Measurements from ENCODE around the gene CILP2.

- TF ChIP-seq, protein P1, sequence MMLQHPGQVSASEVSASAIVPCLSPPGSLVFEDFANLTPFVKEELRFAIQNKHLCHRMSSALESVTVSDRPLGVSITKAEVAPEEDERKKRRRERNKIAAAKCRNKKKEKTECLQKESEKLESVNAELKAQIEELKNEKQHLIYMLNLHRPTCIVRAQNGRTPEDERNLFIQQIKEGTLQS (IDR thresholded peaks at IDR 0.05): no peak
- TF ChIP-seq CTCF (IDR thresholded peaks at IDR 0.05; ENCODE audit: low read depth, low read length, missing input control) (no peak), EGR1 (IDR thresholded peaks at IDR 0.05; ENCODE audit: low read depth in 2 of 2) (no peak), YY1 (IDR thresholded peaks at IDR 0.05) (no peak), REST (IDR thresholded peaks at IDR 0.05) (no peak)
- TF ChIP-seq, protein P2, sequence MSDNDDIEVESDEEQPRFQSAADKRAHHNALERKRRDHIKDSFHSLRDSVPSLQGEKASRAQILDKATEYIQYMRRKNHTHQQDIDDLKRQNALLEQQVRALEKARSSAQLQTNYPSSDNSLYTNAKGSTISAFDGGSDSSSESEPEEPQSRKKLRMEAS (IDR thresholded peaks at IDR 0.05): no peak
These were observed 31.0 kb downstream of the CILP2 start for GRCh38 chr19:19568802-19569756.

All from liver (tissue), 3 donors.